Progenitor cell of endocrine pancreas (in vitro differentiated cells): ENCODE results near the gene IP6K1. TPM values are rescaled to one million over a fixed set of nuclear protein-coding genes. Genes with fewer than 3 reads are reported as not detected.
A peak's percentile ranks its signal among the peaks of the same experiment; 100 is the strongest.

Experiments used
- DNase-seq: peaks from one replicate; pipeline ENCODE4 v3.0.0; 2021; ENCODE audit warnings: low spot score; ENCODE audit not compliant: unreplicated experiment
- H3K27ac Mint-ChIP-seq: 2 replicates; pipeline ENCODE4 v1.8.0; 2021; ENCODE audit warnings: mild to moderate bottlenecking, moderate library complexity, mixed read lengths
- H3K27me3 Mint-ChIP-seq: 2 replicates; pipeline ENCODE4 v1.8.0; 2021; ENCODE audit warnings: mixed read lengths
- H3K36me3 Mint-ChIP-seq: 2 replicates; pipeline ENCODE4 v1.8.0; 2022; ENCODE audit warnings: mixed read lengths; ENCODE audit not compliant: insufficient read depth
- H3K4me1 Mint-ChIP-seq: 2 replicates; pipeline ENCODE4 v1.8.0; 2021; ENCODE audit warnings: low read depth, mixed read lengths
- H3K4me3 Mint-ChIP-seq: 2 replicates; pipeline ENCODE4 v1.8.0; 2021; ENCODE audit warnings: low read depth, mild to moderate bottlenecking, moderate library complexity, mixed read lengths
- H3K9me3 Mint-ChIP-seq: 2 replicates; pipeline ENCODE4 v1.8.0; 2021; ENCODE audit warnings: low read depth, mixed read lengths
- total RNA-seq: library from RNA; stranded (reverse); gene quantifications from 2 replicates; pipeline ENCODE4 v1.2.1, GENCODE V29; 2021
- TF ChIP-seq, protein P1 (sequence below): fragments of 200-600 bp; sonication (generic); IDR thresholded peaks from one replicate; pipeline ENCODE4 v1.5.0; 2021; ENCODE audit warnings: antibody characterized with exemption, mild to moderate bottlenecking; ENCODE audit not compliant: unreplicated experiment

The IP6K1 gene
- total RNA-seq, 1 donor from 2014 or later: 46.3 TPM

DNA sequence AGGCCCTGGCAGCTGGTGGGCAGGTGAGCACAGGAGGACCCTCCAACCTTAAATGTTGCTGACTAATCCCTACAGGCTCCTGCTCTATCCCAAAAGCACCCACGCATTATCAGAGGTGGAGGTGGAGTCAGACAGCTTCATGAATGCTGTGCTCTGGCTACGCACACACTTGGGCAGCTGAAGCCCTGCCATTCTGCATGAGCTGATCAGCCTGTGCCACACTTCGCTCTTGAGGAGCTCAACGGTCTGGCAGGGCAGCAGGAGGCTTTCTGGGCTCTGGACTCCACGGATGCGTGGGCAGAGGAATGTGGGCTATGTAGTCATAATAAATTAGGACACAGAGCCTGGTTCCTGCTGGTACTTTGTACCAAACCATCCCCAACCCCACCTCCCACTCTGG lies 103.2 kb downstream of the IP6K1 start:
- TF ChIP-seq, protein P1, sequence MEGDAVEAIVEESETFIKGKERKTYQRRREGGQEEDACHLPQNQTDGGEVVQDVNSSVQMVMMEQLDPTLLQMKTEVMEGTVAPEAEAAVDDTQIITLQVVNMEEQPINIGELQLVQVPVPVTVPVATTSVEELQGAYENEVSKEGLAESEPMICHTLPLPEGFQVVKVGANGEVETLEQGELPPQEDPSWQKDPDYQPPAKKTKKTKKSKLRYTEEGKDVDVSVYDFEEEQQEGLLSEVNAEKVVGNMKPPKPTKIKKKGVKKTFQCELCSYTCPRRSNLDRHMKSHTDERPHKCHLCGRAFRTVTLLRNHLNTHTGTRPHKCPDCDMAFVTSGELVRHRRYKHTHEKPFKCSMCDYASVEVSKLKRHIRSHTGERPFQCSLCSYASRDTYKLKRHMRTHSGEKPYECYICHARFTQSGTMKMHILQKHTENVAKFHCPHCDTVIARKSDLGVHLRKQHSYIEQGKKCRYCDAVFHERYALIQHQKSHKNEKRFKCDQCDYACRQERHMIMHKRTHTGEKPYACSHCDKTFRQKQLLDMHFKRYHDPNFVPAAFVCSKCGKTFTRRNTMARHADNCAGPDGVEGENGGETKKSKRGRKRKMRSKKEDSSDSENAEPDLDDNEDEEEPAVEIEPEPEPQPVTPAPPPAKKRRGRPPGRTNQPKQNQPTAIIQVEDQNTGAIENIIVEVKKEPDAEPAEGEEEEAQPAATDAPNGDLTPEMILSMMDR: no peak
- H3K4me3 Mint-ChIP-seq: no peak overlapping the region
- DNase-seq: no peak
- H3K27ac Mint-ChIP-seq: no peak overlapping the region
- no peaks in the 10 kb centered on the region for H3K9me3 Mint-ChIP-seq
- peaks cover 3% of the 10 kb centered on the region for H3K27me3 Mint-ChIP-seq
- H3K36me3 Mint-ChIP-seq: peaks cover 10% of the 10 kb centered on the region
- H3K4me1 Mint-ChIP-seq: peaks cover 4% of the 10 kb centered on the region

DNA sequence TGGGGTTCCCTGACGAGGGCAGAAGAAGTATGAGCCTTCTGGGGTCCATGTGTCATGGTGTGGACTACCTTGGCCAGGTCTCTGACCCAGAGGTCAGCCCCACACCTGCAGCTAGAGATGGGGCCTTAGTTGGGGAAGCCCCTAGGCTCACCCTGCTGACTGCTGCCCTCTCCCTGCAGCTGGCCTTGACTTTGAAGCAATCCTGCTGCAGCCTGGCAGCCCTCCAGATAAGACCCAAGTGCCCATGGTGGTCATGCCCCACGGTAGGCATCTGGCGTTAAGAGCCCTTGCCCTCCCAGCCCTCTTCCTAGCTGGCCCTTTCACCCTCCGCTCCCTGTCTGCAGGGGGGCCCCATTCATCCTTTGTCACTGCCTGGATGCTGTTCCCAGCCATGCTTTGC lies 104.8 kb downstream of the IP6K1 start:
- H3K4me1 Mint-ChIP-seq: peaks cover 1% of the 10 kb centered on the region
- no peak overlapping the region for H3K27ac Mint-ChIP-seq
- peaks cover 12% of the 10 kb centered on the region for H3K36me3 Mint-ChIP-seq
- no peaks in the 10 kb centered on the region for H3K9me3 Mint-ChIP-seq
- DNase-seq: no peak
- H3K4me3 Mint-ChIP-seq: no peak overlapping the region
- TF ChIP-seq, protein P1: no peak
- peaks cover 3% of the 10 kb centered on the region for H3K27me3 Mint-ChIP-seq

DNA sequence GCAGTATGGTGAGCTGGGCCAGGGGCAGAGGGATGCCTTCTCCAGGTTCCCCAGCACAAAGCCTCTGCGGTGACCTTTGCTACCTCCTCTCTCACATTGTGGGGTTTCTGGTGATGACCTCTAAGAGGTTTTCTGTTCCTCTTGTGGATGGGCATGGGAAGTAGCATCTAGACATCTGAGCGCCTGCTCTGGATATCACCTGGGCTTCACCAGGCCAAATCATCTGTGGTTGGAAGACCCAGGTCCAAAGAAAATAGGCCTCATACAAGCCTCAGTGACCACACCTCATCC lies 105.2 kb downstream of the IP6K1 start:
- H3K27me3 Mint-ChIP-seq: peaks cover 3% of the 10 kb centered on the region
- H3K4me1 Mint-ChIP-seq: no peaks in the 10 kb centered on the region
- no peak for DNase-seq
- H3K36me3 Mint-ChIP-seq: peaks cover 12% of the 10 kb centered on the region
- H3K27ac Mint-ChIP-seq: no peak overlapping the region
- H3K4me3 Mint-ChIP-seq: no peak overlapping the region
- H3K9me3 Mint-ChIP-seq: no peaks in the 10 kb centered on the region
- TF ChIP-seq, protein P1: no peak

DNA sequence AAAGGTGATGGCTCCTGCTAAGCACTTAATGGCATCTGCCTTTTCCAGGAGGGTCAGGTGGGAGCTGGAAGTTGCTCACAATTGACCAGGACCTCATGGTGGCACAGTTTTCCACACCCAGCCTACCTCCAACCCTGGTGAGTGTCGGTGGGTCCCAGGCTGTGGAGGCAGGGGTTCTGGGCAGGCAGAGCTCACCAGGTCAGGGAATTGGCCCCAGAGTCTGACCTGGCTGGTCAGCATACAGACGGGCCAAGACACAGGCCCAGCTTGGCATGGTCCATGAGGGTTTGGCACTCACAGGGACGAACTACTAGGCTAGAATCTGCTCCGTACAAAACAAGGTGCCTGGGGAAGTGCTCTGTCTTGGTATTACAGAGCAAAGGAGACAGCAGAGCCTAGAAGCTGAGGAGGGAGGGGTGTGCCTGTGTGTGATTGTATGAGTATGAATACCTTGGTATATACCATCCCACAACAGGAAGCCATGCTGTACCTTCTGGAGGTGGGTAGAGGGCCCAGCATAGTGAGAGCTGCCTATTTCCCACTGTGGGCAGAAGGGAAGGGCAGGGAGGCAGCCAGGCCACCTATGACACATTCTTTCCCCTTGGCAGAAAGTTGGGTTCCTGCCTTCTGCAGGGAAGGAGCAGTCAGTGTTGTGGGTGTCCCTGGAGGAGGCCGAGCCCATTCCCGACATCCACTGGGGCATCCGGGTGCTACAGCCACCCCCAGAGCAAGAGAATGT lies 105.7 kb downstream of the IP6K1 start:
- H3K36me3 Mint-ChIP-seq: peaks cover 13% of the 10 kb centered on the region

DNA sequence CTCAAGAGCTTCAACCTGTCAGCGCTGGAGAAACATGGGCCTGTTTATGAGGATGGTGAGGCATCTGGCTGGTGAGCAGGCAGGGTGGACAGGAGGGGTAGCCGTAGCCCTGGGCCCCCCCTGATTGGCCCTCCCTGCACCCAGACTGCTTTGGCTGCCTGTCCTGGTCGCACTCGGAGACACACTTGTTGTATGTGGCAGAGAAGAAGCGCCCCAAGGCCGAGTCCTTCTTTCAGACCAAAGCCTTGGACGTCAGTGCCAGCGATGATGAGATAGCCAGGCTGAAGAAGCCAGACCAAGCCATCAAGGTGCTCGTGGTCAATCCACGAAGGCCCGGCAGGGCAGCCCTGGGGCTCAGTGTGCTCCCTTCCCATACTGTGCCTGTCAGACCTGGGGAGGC lies 110.4 kb downstream of the IP6K1 start:
- TF ChIP-seq, protein P1: no peak
- Mint-ChIP-seq H3K36me3 (peaks cover 10% of the 10 kb centered on the region), H3K4me1 (peaks cover 13% of the 10 kb centered on the region), H3K27ac (no peak overlapping the region), H3K4me3 (peak overlapping the region; percentile 45), H3K9me3 (no peaks in the 10 kb centered on the region), H3K27me3 (no peaks in the 10 kb centered on the region)
- no peak for DNase-seq

More for the DNA sequence above, 105.7 kb downstream of the IP6K1 start:
- Mint-ChIP-seq H3K27me3 (peaks cover 3% of the 10 kb centered on the region), H3K4me1 (no peaks in the 10 kb centered on the region), H3K4me3 (no peak overlapping the region), H3K9me3 (no peaks in the 10 kb centered on the region), H3K27ac (no peak overlapping the region)
- TF ChIP-seq, protein P1: no peak
- no peak for DNase-seq
